ENCODE results near the gene MAD2L1BP. TPM values are rescaled to one million over a fixed set of nuclear protein-coding genes. Genes with fewer than 3 reads are reported as not detected.

Gene MAD2L1BP
- total and polyA plus RNA-seq, 2 of the 4 experiments (the other 2 are of a cell fraction) = 28.1 to 50.2 TPM

DNA sequence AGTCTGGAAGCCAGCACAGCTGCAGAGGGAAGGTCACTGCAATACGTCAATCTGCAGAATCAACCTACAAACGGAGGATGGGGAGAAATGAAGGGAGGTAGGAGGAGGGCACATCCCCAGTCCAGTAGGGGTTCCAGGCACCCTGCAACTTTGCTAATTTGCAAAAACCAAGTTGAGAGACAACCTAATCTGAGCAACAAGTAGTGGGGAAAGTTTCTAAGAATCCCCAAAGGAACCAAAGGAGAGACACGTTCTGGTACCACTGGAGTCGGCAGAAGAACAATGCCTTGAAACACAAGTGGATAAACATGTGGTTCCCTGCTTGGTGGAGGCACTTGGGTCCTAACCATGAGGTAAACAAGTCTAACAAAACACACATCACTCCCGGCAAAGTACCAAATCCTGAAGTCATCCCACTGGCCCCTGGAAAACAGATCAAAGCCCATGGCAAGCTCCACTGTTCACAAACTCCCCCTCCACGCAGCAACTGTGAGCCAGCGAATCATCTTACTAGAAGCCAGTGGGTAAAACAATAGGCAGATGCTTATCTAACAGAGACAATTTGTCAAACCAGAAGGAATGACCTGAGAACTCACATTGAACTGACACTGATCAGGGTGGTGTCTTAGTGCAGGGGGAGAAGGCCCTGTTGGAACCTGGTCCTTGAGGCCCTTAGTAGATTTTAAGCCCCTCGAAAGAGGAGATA is 47.2 kb downstream of the MAD2L1BP start:
- peaks cover 63 to 82% of the 10 kb centered on the region in 2 experiments for H3K79me1 ChIP-seq (ENCODE audit: low read depth in 1 of 2, low read length in 2 of 2)
- H3K23ac ChIP-seq (ENCODE audit: low read depth, low read length) = no peak overlapping the region
- no peak for DNase-seq
- H3K14ac ChIP-seq (replicated peaks; ENCODE audit: low read depth, low read length) = no peak overlapping the region
- H4K20me1 ChIP-seq (ENCODE audit: insufficient read depth, low read length) = peaks cover 25% of the 10 kb centered on the region
- no peak overlapping the region for H2BK120ac ChIP-seq (ENCODE audit: low read depth, low read length)
- no peak overlapping the region for H2AK5ac ChIP-seq (ENCODE audit: low read depth, low read length)
- peaks cover 2% of the 10 kb centered on the region; the same call in 1 of the 2 replicates for H3K4me1 ChIP-seq (ENCODE audit: control insufficient read depth, insufficient read depth, low read length)
- no peak overlapping the region for H4K5ac ChIP-seq (ENCODE audit: low read depth, low read length)
- H2BK15ac ChIP-seq (ENCODE audit: low read depth, low read length) = no peak overlapping the region
- H3K9ac ChIP-seq (ENCODE audit: low read depth, low read length) = no peak overlapping the region
- no peak overlapping the region for H2BK5ac ChIP-seq (ENCODE audit: low read depth, low read length, poor library complexity, severe bottlenecking)
- BruUV-seq (replicated peaks) = no TSS peak
- no peaks in the 10 kb centered on the region for H3K27me3 ChIP-seq (ENCODE audit: control insufficient read depth, insufficient read depth, low read length)
- no peak overlapping the region for H3K56ac ChIP-seq (ENCODE audit: extremely low read depth, insufficient read depth, low read length)
- in situ Hi-C loops (cut with MboI; ENCODE audit: low sequenced_read_pairs) = no loop called here
- POLR2A ChIA-PET (ENCODE audit: unreplicated experiment) = no interaction called here
- no peak overlapping the region for H2AFZ ChIP-seq (replicated peaks; ENCODE audit: low read length, poor library complexity)
- H2AK9ac ChIP-seq (replicated peaks; ENCODE audit: low read depth, low read length, poor library complexity) = no peak overlapping the region
- no peak overlapping the region for H3K4me3 ChIP-seq (ENCODE audit: insufficient read depth, low read depth, low read length)
- dilution Hi-C loops (cut with HindIII; ENCODE audit: low sequenced_read_pairs, unreplicated experiment) = no loop called here
- no peak overlapping the region for H3K18ac ChIP-seq (ENCODE audit: low read depth, low read length)
- H3K4me2 ChIP-seq (ENCODE audit: low read depth, low read length) = no peak overlapping the region
- H3K9me3 ChIP-seq (ENCODE audit: control insufficient read depth, insufficient read depth, low read length) = no peaks in the 10 kb centered on the region
- WGBS, 2 experiments (ENCODE audit: extremely low coverage in 2 of 2, insufficient read length in 1 of 2) = 20% methylated on average over 1 of the region's 8 CpGs; no CpG with 5 or more reads in 1 of the 2 experiments
- no peak overlapping the region for H2BK20ac ChIP-seq (ENCODE audit: low read depth, low read length)
- peaks cover 29% of the 10 kb centered on the region for H3K36me3 ChIP-seq (ENCODE audit: control insufficient read depth, insufficient read depth, low read length)
- no peak overlapping the region for H3K27ac ChIP-seq (ENCODE audit: insufficient read depth, low read length)
- no peak for ATAC-seq (ENCODE audit: low read depth)
- CTCF ChIA-PET = no interaction called here
- H4K8ac ChIP-seq (ENCODE audit: low read depth in 2 of 2, low read length in 2 of 2) = no peak overlapping the region
- peaks cover 8% of the 10 kb centered on the region for H3K9me1 ChIP-seq (ENCODE audit: insufficient read depth, low read length)
- H3K4ac ChIP-seq (ENCODE audit: low read depth, low read length) = no peak overlapping the region
- TF ChIP-seq MAFK (IDR thresholded peaks at IDR 0.05; ENCODE audit: low read depth, low read length) = no peak
- TF ChIP-seq ELK1 (IDR thresholded peaks at IDR 0.05; ENCODE audit: borderline replicate concordance, low read depth, low read length) = no peak
- no peak for TF ChIP-seq MAZ (IDR thresholded peaks at IDR 0.05; ENCODE audit: borderline replicate concordance, low read depth, low read length)
- TF ChIP-seq MXI1 (IDR thresholded peaks at IDR 0.05; ENCODE audit: borderline replicate concordance, low read depth, low read length) = no peak
- intact Hi-C loops (cut with micrococcal nuclease) = no loop called here
- no peak overlapping the region for H4K91ac ChIP-seq (ENCODE audit: insufficient read depth, low read depth, low read length)

Measured in IMR-90 (cell line).